DOHH2 (cell line): Measurements from ENCODE around the gene CALY.

ENCODE experiments used
- EZH2phosphoT487 ChIP-seq: fragments of 200-600 bp; sonication (generic); IDR thresholded peaks from 2 replicates; pipeline ENCODE4 v1.6.1; 2017; ENCODE audit warnings: borderline replicate concordance, mild to moderate bottlenecking, antibody characterized with exemption, low read length, moderate library complexity, mixed read lengths
- TF ChIP-seq, protein P1 (sequence below): fragments of 200-600 bp; sonication (generic); IDR thresholded peaks from one replicate; pipeline ENCODE4 v1.5.1; 2014; ENCODE audit warnings: antibody characterized with exemption, mild to moderate bottlenecking, low read depth, low read length; ENCODE audit not compliant: poor library complexity, severe bottlenecking

DNA sequence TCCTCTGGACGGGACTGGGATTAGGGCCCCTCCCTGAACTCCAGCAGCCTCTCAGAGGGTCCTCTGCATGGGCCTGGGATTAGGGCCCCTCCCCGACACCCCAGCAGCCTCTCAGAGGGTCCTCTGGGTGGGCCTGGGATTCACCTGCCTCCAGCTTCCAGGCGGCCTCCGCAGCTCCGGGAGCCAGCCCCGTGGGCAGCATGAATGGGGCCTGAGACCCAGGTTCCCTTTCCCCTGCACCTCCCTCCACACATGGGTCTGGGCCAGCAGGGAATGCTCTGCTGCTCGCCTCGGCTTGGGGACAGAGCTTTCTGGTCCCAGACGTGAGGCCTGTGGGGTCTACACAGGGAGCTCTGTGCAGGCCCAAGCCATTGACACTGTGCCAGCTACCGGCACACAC, 33.5 kb downstream of the CALY start:
- TF ChIP-seq, protein P1, sequence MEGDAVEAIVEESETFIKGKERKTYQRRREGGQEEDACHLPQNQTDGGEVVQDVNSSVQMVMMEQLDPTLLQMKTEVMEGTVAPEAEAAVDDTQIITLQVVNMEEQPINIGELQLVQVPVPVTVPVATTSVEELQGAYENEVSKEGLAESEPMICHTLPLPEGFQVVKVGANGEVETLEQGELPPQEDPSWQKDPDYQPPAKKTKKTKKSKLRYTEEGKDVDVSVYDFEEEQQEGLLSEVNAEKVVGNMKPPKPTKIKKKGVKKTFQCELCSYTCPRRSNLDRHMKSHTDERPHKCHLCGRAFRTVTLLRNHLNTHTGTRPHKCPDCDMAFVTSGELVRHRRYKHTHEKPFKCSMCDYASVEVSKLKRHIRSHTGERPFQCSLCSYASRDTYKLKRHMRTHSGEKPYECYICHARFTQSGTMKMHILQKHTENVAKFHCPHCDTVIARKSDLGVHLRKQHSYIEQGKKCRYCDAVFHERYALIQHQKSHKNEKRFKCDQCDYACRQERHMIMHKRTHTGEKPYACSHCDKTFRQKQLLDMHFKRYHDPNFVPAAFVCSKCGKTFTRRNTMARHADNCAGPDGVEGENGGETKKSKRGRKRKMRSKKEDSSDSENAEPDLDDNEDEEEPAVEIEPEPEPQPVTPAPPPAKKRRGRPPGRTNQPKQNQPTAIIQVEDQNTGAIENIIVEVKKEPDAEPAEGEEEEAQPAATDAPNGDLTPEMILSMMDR, result no peak
- no peak for TF ChIP-seq EZH2phosphoT487
